ENCODE results near the gene EYA2.

Gene EYA2

GRCh38 chr20:46994341-46994740 is 99.7 kb downstream of the EYA2 start:
- ATAC-seq (replicated peaks) (peak; percentile 99 to 100), DNase-seq (peak; percentile 62)
- Mint-ChIP-seq H3K4me3 (peak overlapping the region in 1 of 2 donors; percentile 51), H3K27me3 (peaks cover 30 to 58% of the 10 kb centered on the region in 2 donors), H3K9me3 (no peaks in the 10 kb centered on the region), H3K36me3 (no peaks in the 10 kb centered on the region), H3K27ac (peak overlapping the region; percentile 42), H3K4me1 (peaks cover 9 to 11% of the 10 kb centered on the region in 2 donors)

- peaks cover 27 to 47% of the 10 kb centered on the region in 2 donors for H3K27me3 Mint-ChIP-seq
- ATAC-seq (replicated peaks) (no peak), DNase-seq (no peak)
- H3K4me3 Mint-ChIP-seq = no peak overlapping the region
- peaks cover 9 to 11% of the 10 kb centered on the region in 2 donors for H3K4me1 Mint-ChIP-seq
- no peak overlapping the region for H3K27ac Mint-ChIP-seq
- no peaks in the 10 kb centered on the region for H3K9me3 Mint-ChIP-seq
- no peaks in the 10 kb centered on the region for H3K36me3 Mint-ChIP-seq
These were observed 101.0 kb downstream of the EYA2 start for GRCh38 chr20:46995561-46996142.

- no peak for ATAC-seq (replicated peaks)
- Mint-ChIP-seq H3K4me1 (peaks cover 9 to 11% of the 10 kb centered on the region in 2 donors), H3K27me3 (peaks cover 31 to 42% of the 10 kb centered on the region in 2 donors), H3K36me3 (no peaks in the 10 kb centered on the region), H3K9me3 (peaks cover 0 to 2% of the 10 kb centered on the region in 2 donors), H3K27ac (no peak overlapping the region), H3K4me3 (no peak overlapping the region)
- no peak for DNase-seq
These were observed 102.5 kb downstream of the EYA2 start for GRCh38 chr20:46997187-46997586.

GRCh38 chr20:46998477-46999240 is 104.0 kb downstream of the EYA2 start:
- Mint-ChIP-seq H3K27ac (no peak overlapping the region), H3K27me3 (peaks cover 27 to 40% of the 10 kb centered on the region in 2 donors)

GRCh38 chr20:46999801-47000465 is 105.3 kb downstream of the EYA2 start:
- peaks cover 33 to 50% of the 10 kb centered on the region in 2 donors for H3K27me3 Mint-ChIP-seq
- H3K4me3 Mint-ChIP-seq = no peak overlapping the region
- no peak for DNase-seq
- ATAC-seq (replicated peaks) = no peak
- H3K4me1 Mint-ChIP-seq = no peaks in the 10 kb centered on the region
- H3K9me3 Mint-ChIP-seq = peaks cover 7 to 11% of the 10 kb centered on the region in 2 donors
- H3K27ac Mint-ChIP-seq = no peak overlapping the region
- H3K36me3 Mint-ChIP-seq = no peaks in the 10 kb centered on the region

More at GRCh38 chr20:46998477-46999240, 104.0 kb downstream of the EYA2 start:
- DNase-seq = no peak
- no peak for ATAC-seq (replicated peaks)
- no peaks in the 10 kb centered on the region for H3K36me3 Mint-ChIP-seq
- peaks cover 9 to 10% of the 10 kb centered on the region in 2 donors for H3K4me1 Mint-ChIP-seq
- no peak overlapping the region for H3K4me3 Mint-ChIP-seq
- peaks cover 0 to 2% of the 10 kb centered on the region in 2 donors for H3K9me3 Mint-ChIP-seq

- peaks cover 7 to 11% of the 10 kb centered on the region in 2 donors for H3K9me3 Mint-ChIP-seq
- ATAC-seq (replicated peaks) = no peak
- no peak overlapping the region for H3K4me3 Mint-ChIP-seq
- no peak overlapping the region for H3K27ac Mint-ChIP-seq
- H3K4me1 Mint-ChIP-seq = no peaks in the 10 kb centered on the region
- H3K36me3 Mint-ChIP-seq = no peaks in the 10 kb centered on the region
- DNase-seq = no peak
- H3K27me3 Mint-ChIP-seq = peaks cover 32 to 47% of the 10 kb centered on the region in 2 donors
These were observed 108.6 kb downstream of the EYA2 start for GRCh38 chr20:47003223-47003622.

GRCh38 chr20:47004179-47004578 is 109.5 kb downstream of the EYA2 start:
- Mint-ChIP-seq H3K27ac (no peak overlapping the region), H3K9me3 (peaks cover 7 to 11% of the 10 kb centered on the region in 2 donors), H3K4me3 (no peak overlapping the region), H3K27me3 (peaks cover 32 to 42% of the 10 kb centered on the region in 2 donors), H3K36me3 (no peaks in the 10 kb centered on the region), H3K4me1 (no peaks in the 10 kb centered on the region)
- DNase-seq = no peak
- no peak for ATAC-seq (replicated peaks)

GRCh38 chr20:47007826-47008655 is 113.4 kb downstream of the EYA2 start:
- no peak overlapping the region for H3K4me3 Mint-ChIP-seq
- no peaks in the 10 kb centered on the region for H3K36me3 Mint-ChIP-seq
- no peak overlapping the region for H3K27ac Mint-ChIP-seq
- ATAC-seq (replicated peaks) (no peak), DNase-seq (no peak)
- peaks cover 20 to 36% of the 10 kb centered on the region in 2 donors for H3K27me3 Mint-ChIP-seq
- H3K4me1 Mint-ChIP-seq = no peaks in the 10 kb centered on the region
- H3K9me3 Mint-ChIP-seq = peaks cover 7 to 10% of the 10 kb centered on the region in 2 donors

GRCh38 chr20:47008842-47009518 is 114.3 kb downstream of the EYA2 start:
- Mint-ChIP-seq H3K36me3 (no peaks in the 10 kb centered on the region), H3K27me3 (peaks cover 21 to 35% of the 10 kb centered on the region in 2 donors), H3K4me1 (no peaks in the 10 kb centered on the region), H3K27ac (no peak overlapping the region), H3K9me3 (peaks cover 7 to 8% of the 10 kb centered on the region in 2 donors), H3K4me3 (no peak overlapping the region)
- ATAC-seq (replicated peaks) (no peak), DNase-seq (no peak)

- H3K27ac Mint-ChIP-seq = no peak overlapping the region
- H3K4me1 Mint-ChIP-seq = no peaks in the 10 kb centered on the region
- peaks cover 15 to 27% of the 10 kb centered on the region in 2 donors for H3K27me3 Mint-ChIP-seq
- peaks cover 2% of the 10 kb centered on the region in 2 donors for H3K9me3 Mint-ChIP-seq
- ATAC-seq (replicated peaks) (no peak), DNase-seq (no peak)
- no peaks in the 10 kb centered on the region for H3K36me3 Mint-ChIP-seq
- H3K4me3 Mint-ChIP-seq = no peak overlapping the region
These were observed 115.1 kb downstream of the EYA2 start for GRCh38 chr20:47009784-47010183.

GRCh38 chr20:47011984-47012383 is 117.3 kb downstream of the EYA2 start:
- Mint-ChIP-seq H3K27ac (no peak overlapping the region), H3K27me3 (peaks cover 21 to 24% of the 10 kb centered on the region in 2 donors), H3K4me3 (no peak overlapping the region), H3K4me1 (no peaks in the 10 kb centered on the region), H3K36me3 (no peaks in the 10 kb centered on the region), H3K9me3 (no peaks in the 10 kb centered on the region)
- ATAC-seq (replicated peaks) (no peak), DNase-seq (no peak)

GRCh38 chr20:47013606-47014005 is 119.0 kb downstream of the EYA2 start:
- H3K9me3 Mint-ChIP-seq = no peaks in the 10 kb centered on the region
- no peaks in the 10 kb centered on the region for H3K4me1 Mint-ChIP-seq
- H3K36me3 Mint-ChIP-seq = no peaks in the 10 kb centered on the region
- no peak overlapping the region for H3K4me3 Mint-ChIP-seq
- ATAC-seq (replicated peaks) = no peak
- DNase-seq = no peak
- H3K27me3 Mint-ChIP-seq = peaks cover 18 to 24% of the 10 kb centered on the region in 2 donors
- H3K27ac Mint-ChIP-seq = no peak overlapping the region

- Mint-ChIP-seq H3K4me3 (no peak overlapping the region), H3K4me1 (no peaks in the 10 kb centered on the region), H3K27me3 (peaks cover 18 to 30% of the 10 kb centered on the region in 2 donors), H3K36me3 (no peaks in the 10 kb centered on the region), H3K9me3 (no peaks in the 10 kb centered on the region), H3K27ac (no peak overlapping the region)
- DNase-seq (no peak), ATAC-seq (replicated peaks) (no peak)
These were observed 121.5 kb downstream of the EYA2 start for GRCh38 chr20:47016068-47016664.
